Measurements from ENCODE around the gene ANAPC2. TPM values are rescaled to one million over a fixed set of nuclear protein-coding genes. Genes with fewer than 3 reads are reported as not detected.

Gene ANAPC2
- total RNA-seq, 1 experiment from 2014 or later: 16.1 TPM

- DNase-seq (ENCODE audit: extremely low read depth, low read depth): no peak
Measured at GRCh38 chr9:137178201-137178938, 10.0 kb downstream of the ANAPC2 start.

- peak; percentile 37 for DNase-seq (ENCODE audit: extremely low read depth, low read depth)
Measured at GRCh38 chr9:137176302-137177182, 11.8 kb downstream of the ANAPC2 start.

GRCh38 chr9:137175345-137175961 lies 12.9 kb downstream of the ANAPC2 start:
- DNase-seq (ENCODE audit: extremely low read depth, low read depth): no peak

- DNase-seq (ENCODE audit: extremely low read depth, low read depth): no peak
Measured at GRCh38 chr9:137174722-137175293, 13.6 kb downstream of the ANAPC2 start.

- DNase-seq (ENCODE audit: extremely low read depth, low read depth): no peak
Measured at GRCh38 chr9:137173796-137174664, 14.3 kb downstream of the ANAPC2 start.

- no peak for DNase-seq (ENCODE audit: extremely low read depth, low read depth)
Measured at GRCh38 chr9:137172901-137173795, 15.2 kb downstream of the ANAPC2 start.

GRCh38 chr9:137171149-137171900 lies 17.0 kb downstream of the ANAPC2 start:
- DNase-seq (ENCODE audit: extremely low read depth, low read depth): no peak

GRCh38 chr9:137170486-137171148 lies 17.7 kb downstream of the ANAPC2 start:
- DNase-seq (ENCODE audit: extremely low read depth, low read depth): no peak

GRCh38 chr9:137169896-137170358 lies 18.4 kb downstream of the ANAPC2 start, which contains the start of gene LRRC26:
Gene LRRC26 (minus strand): TSS chr9:137170051. CDS start chr9:137169943, 108 bp downstream.
- no peak for DNase-seq (ENCODE audit: extremely low read depth, low read depth)

GRCh38 chr9:137168904-137169856 lies 19.2 kb downstream of the ANAPC2 start:
- peak; percentile 59 for DNase-seq (ENCODE audit: extremely low read depth, low read depth)

- DNase-seq (ENCODE audit: extremely low read depth, low read depth): no peak
Measured at GRCh38 chr9:137168573-137168903, 19.8 kb downstream of the ANAPC2 start.

GRCh38 chr9:137167747-137168572 lies 20.4 kb downstream of the ANAPC2 start:
- no peak for DNase-seq (ENCODE audit: extremely low read depth, low read depth)

- no peak for DNase-seq (ENCODE audit: extremely low read depth, low read depth)
Measured at GRCh38 chr9:137167277-137167746, 21.0 kb downstream of the ANAPC2 start.

- no peak for DNase-seq (ENCODE audit: extremely low read depth, low read depth)
Measured at GRCh38 chr9:137166380-137167229, 21.8 kb downstream of the ANAPC2 start.

All from NCI-H460 (cell line).